Keratinocyte (primary cell): ENCODE results near the gene GOLT1A. TPM values are rescaled to one million over a fixed set of nuclear protein-coding genes. Genes with fewer than 3 reads are reported as not detected.

Experiments used
- DNase-seq: peaks from one replicate; pipeline ENCODE4 v3.0.0-alpha.2; 2011; ENCODE audit warnings: low read depth, missing footprints, low spot score
- FAIRE-seq: peaks from 2 replicates; lab custom pipeline; 2011; peaks lifted over from hg19 to GRCh38; lab: Jason Lieb, UNC
- H2AFZ ChIP-seq: 2 replicates; pipeline ENCODE4 v1.6.0; 2012; ENCODE audit warnings: low read length, control low read depth, inconsistent platforms; ENCODE audit not compliant: control insufficient read depth
- H3K27ac ChIP-seq: 2 replicates; pipeline ENCODE4 v1.5.1; 2011; ENCODE audit warnings: low read length; ENCODE audit not compliant: control insufficient read depth, insufficient read depth
- H3K27me3 ChIP-seq: 3 replicates; pipeline ENCODE4 v1.6.0; 2011; ENCODE audit warnings: low read length; ENCODE audit not compliant: control insufficient read depth, insufficient read depth; ENCODE audit errors: extremely low read depth
- H3K36me3 ChIP-seq, 2 experiments: 2 replicates in 1 of 2; 3 replicates in 1 of 2; pipeline ENCODE4 v1.5.1; 2011; ENCODE audit warnings: low read length in 2 of 2, mild to moderate bottlenecking in 1 of 2; ENCODE audit not compliant: control insufficient read depth in 2 of 2, insufficient read depth in 2 of 2; ENCODE audit errors: extremely low read depth in 1 of 2
- H3K4me1 ChIP-seq: 3 replicates; pipeline ENCODE4 v1.5.1; 2011; ENCODE audit warnings: low read length; ENCODE audit not compliant: control insufficient read depth, insufficient read depth; ENCODE audit errors: extremely low read depth
- H3K4me2 ChIP-seq: 3 replicates; pipeline ENCODE4 v1.6.0; 2011; ENCODE audit warnings: low read depth, low read length; ENCODE audit not compliant: control insufficient read depth, insufficient read depth; ENCODE audit errors: extremely low read depth
- H3K4me3 ChIP-seq, 3 experiments: fragments of 200-600 bp in 1 of 3; sonication (generic) in 1 of 3; 2 replicates in 2 of 3; 3 replicates in 1 of 3; pipeline ENCODE4 v1.5.1; 2011 to 2016; ENCODE audit warnings: low read length in 3 of 3, mild to moderate bottlenecking in 3 of 3, control low read depth in 2 of 3, inconsistent platforms in 1 of 3, low read depth in 1 of 3, mixed read lengths in 1 of 3, mixed run types in 1 of 3, moderate library complexity in 1 of 3; ENCODE audit not compliant: control insufficient read depth in 2 of 3, insufficient read depth in 2 of 3; ENCODE audit errors: extremely low read depth in 1 of 3
- H3K79me2 ChIP-seq: 2 replicates; pipeline ENCODE4 v1.6.0; 2012; ENCODE audit warnings: low read length; ENCODE audit not compliant: control insufficient read depth, insufficient read depth
- H3K9ac ChIP-seq: 3 replicates; pipeline ENCODE4 v1.6.0; 2011; ENCODE audit warnings: low read length; ENCODE audit not compliant: control insufficient read depth, insufficient read depth; ENCODE audit errors: extremely low read depth
- H3K9me1 ChIP-seq: 3 replicates; pipeline ENCODE4 v1.6.0; 2011; ENCODE audit warnings: low read length; ENCODE audit not compliant: control insufficient read depth, insufficient read depth; ENCODE audit errors: extremely low read depth
- H3K9me3 ChIP-seq: 2 replicates; pipeline ENCODE4 v1.5.1; 2012; ENCODE audit warnings: low read depth, low read length; ENCODE audit not compliant: control insufficient read depth
- H4K20me1 ChIP-seq: 3 replicates; pipeline ENCODE4 v1.6.0; 2011; ENCODE audit warnings: low read length; ENCODE audit not compliant: control insufficient read depth, insufficient read depth; ENCODE audit errors: extremely low read depth
- EZH2 ChIP-seq: IDR thresholded peaks from one replicate; pipeline ENCODE4 v1.6.1; 2012; ENCODE audit warnings: inconsistent platforms, mild to moderate bottlenecking, low read length, moderate library complexity
- dilution Hi-C: fragments of 300-500 bp; cut with MboI; formaldehyde crosslinking; loops from one replicate; pipeline ENCODE4 v1.7.0; 2020; ENCODE audit warnings: low sequenced_read_pairs; ENCODE audit not compliant: extremely low pct_ligation_motif_present
- polyA plus RNA-seq, 5 experiments: library from polyadenylated mRNA; depleted of rRNA in 3 of 5; stranded (reverse) in 3 of 5; stranded (forward) in 1 of 5; unstranded in 1 of 5; fragments of >200 nt; gene quantifications; 1 replicate in 1 of 5; 2 replicates in 3 of 5; 3 replicates in 1 of 5; pipeline versions ENCODE4 v1.2.1 to v1.2.3, GENCODE V29; 2011 to 2012; ENCODE audit warnings: missing spikeins in 2 of 5, low read depth in 1 of 5, low replicate concordance in 1 of 5
- TF ChIP-seq, protein P1 (sequence below), 3 experiments: IDR thresholded peaks in 1 of 3; conservative IDR thresholded peaks in 1 of 3; optimal IDR thresholded peaks in 1 of 3; 2 replicates in 2 of 3; 3 replicates in 1 of 3; pipeline versions ENCODE3 to v1.5.1; 2011; ENCODE audit warnings: low read length in 3 of 3, mild to moderate bottlenecking in 3 of 3, moderate library complexity in 2 of 3, control low read depth in 1 of 3, inconsistent platforms in 1 of 3; ENCODE audit not compliant: insufficient read depth in 2 of 3; ENCODE audit errors: extremely low read depth in 1 of 3

GOLT1A gene
- polyA plus RNA-seq, 1 donor (not counting 4 experiments of a cell fraction or from before 2014, with no cell fraction given) = 0.46 TPM

DNA sequence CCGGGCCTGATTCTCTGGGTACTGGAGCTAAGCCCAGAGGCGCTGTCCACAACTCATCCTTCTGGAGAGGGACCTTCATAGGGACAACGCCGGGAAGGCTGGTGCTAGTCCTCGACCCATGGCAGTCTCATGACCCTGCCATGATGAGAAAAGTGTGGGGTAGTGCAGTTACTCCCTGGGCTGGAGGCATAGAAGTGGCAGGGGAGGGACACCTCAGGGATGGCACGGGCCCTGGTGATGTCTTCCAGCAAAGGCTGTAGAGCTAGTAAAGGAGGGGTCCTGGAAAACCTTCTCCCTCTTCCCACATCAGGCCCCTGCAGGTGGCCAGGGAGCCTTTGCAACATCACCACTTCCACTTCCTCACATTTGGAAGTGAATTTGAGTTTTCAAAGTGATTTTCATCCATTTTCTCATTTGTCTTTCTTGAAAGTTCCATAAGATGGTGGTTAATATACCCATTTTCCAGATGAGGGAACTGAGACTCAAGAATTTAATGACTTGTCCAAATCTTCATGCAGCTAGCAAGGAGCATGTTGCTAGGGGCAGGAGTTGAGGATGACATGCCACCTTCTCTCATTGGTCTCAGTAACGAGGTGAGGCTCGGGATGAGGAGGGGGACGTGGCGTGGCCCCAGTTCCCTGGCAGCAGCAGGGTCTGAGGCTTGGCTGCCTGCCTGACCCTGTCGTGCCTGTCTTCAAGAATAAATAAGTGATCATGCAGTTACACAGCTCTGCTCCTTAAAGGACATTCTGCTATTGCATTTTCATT lies 3.3 kb upstream of the GOLT1A start:
- Histone ChIP-seq H3K9ac (no peak overlapping the region), H3K36me3 (peaks cover 0 to 1% of the 10 kb centered on the region in 2 experiments), H3K9me1 (no peaks in the 10 kb centered on the region), H3K9me3 (no peaks in the 10 kb centered on the region), H3K79me2 (no peaks in the 10 kb centered on the region), H2AFZ (no peak overlapping the region), H3K4me3 (no peak overlapping the region), H3K4me1 (peaks cover 10% of the 10 kb centered on the region), H3K27ac (no peak overlapping the region), H4K20me1 (no peaks in the 10 kb centered on the region), H3K27me3 (no peaks in the 10 kb centered on the region), H3K4me2 (no peak overlapping the region)
- DNase-seq (no peak), FAIRE-seq (no peak)
- dilution Hi-C loops = no loop called here
- TF ChIP-seq, protein P1, sequence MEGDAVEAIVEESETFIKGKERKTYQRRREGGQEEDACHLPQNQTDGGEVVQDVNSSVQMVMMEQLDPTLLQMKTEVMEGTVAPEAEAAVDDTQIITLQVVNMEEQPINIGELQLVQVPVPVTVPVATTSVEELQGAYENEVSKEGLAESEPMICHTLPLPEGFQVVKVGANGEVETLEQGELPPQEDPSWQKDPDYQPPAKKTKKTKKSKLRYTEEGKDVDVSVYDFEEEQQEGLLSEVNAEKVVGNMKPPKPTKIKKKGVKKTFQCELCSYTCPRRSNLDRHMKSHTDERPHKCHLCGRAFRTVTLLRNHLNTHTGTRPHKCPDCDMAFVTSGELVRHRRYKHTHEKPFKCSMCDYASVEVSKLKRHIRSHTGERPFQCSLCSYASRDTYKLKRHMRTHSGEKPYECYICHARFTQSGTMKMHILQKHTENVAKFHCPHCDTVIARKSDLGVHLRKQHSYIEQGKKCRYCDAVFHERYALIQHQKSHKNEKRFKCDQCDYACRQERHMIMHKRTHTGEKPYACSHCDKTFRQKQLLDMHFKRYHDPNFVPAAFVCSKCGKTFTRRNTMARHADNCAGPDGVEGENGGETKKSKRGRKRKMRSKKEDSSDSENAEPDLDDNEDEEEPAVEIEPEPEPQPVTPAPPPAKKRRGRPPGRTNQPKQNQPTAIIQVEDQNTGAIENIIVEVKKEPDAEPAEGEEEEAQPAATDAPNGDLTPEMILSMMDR (optimal IDR thresholded peaks at IDR 0.05 in 1 of 3, IDR thresholded peaks at IDR 0.05 in 1 of 3, conservative IDR thresholded peaks at IDR 0.05 in 1 of 3; ENCODE audit: extremely low read depth in 1 of 3, insufficient read depth in 2 of 3, low read length in 3 of 3) = no peak
- TF ChIP-seq EZH2 = no peak

GRCh38 chr1:204216236-204216635 lies 2.4 kb upstream of the GOLT1A start:
- DNase-seq = no peak
- no peak overlapping the region for H3K4me2 ChIP-seq
- H3K9me1 ChIP-seq = no peaks in the 10 kb centered on the region
- H2AFZ ChIP-seq = no peak overlapping the region
- no peaks in the 10 kb centered on the region for H4K20me1 ChIP-seq
- dilution Hi-C loops = no loop called here
- FAIRE-seq = no peak
- no peak overlapping the region for H3K4me3 ChIP-seq
- H3K36me3 ChIP-seq = peaks cover 0 to 1% of the 10 kb centered on the region in 2 experiments
- H3K27ac ChIP-seq = no peak overlapping the region
- H3K27me3 ChIP-seq = no peaks in the 10 kb centered on the region
- TF ChIP-seq EZH2 = no peak
- TF ChIP-seq, protein P1 (optimal IDR thresholded peaks at IDR 0.05 in 1 of 3, IDR thresholded peaks at IDR 0.05 in 1 of 3, conservative IDR thresholded peaks at IDR 0.05 in 1 of 3; ENCODE audit: extremely low read depth in 1 of 3, insufficient read depth in 2 of 3, low read length in 3 of 3) = no peak
- H3K9ac ChIP-seq = no peak overlapping the region
- peaks cover 10% of the 10 kb centered on the region for H3K4me1 ChIP-seq
- no peaks in the 10 kb centered on the region for H3K9me3 ChIP-seq
- H3K79me2 ChIP-seq = no peaks in the 10 kb centered on the region
